B cell (primary cell): Measurements from ENCODE around the gene HSPBAP1. TPM values are rescaled to one million over a fixed set of nuclear protein-coding genes. Genes with fewer than 3 reads are reported as not detected.

ENCODE experiments used
- ATAC-seq: fragments of 200-7000 bp; cut with Tn5 transposase; one replicate; pipeline ENCODE4 v1.10.0; 2021; ENCODE audit warnings: low read depth, mild to moderate bottlenecking, moderate number of reproducible peaks, moderate library complexity
- CTCF ChIA-PET: fragments of 350-600 bp; sonication (Branson Sonifier 250); formaldehyde crosslinking; loops from one replicate; lab custom pipeline; 2021; ENCODE audit warnings: antibody characterized with exemption, inconsistent platforms; lab: Charles Lee
- POLR2A ChIA-PET: fragments of 350-600 bp; sonication (Branson Sonifier 250); formaldehyde crosslinking; loops from one replicate; lab custom pipeline; 2021; ENCODE audit warnings: antibody characterized with exemption; lab: Charles Lee
- DNase-seq: peaks from one replicate; pipeline ENCODE4 v3.0.0; 2013
- H2AFZ ChIP-seq: 2 replicates; pipeline ENCODE4 v1.6.1; 2012; ENCODE audit warnings: mild to moderate bottlenecking, low read depth, low read length; ENCODE audit not compliant: insufficient read depth, poor library complexity, severe bottlenecking
- H3K27ac ChIP-seq, 2 donors: 1 replicate in 1 of 2; 2 replicates in 1 of 2; pipeline ENCODE4 v1.5.1; 2012 to 2013; ENCODE audit warnings: low read length in 2 of 2, mild to moderate bottlenecking in 2 of 2, moderate library complexity in 1 of 2
- H3K27me3 ChIP-seq, 4 experiments: fragments of 200-600 bp in 1 of 4; sonication (generic) in 1 of 4; replicated peaks in 1 of 4; 1 replicate in 2 of 4; 2 replicates in 2 of 4; pipeline versions ENCODE4 v1.6.1 to v1.7.0; 2013 to 2016; ENCODE audit warnings: low read length in 3 of 4, mild to moderate bottlenecking in 2 of 4, mixed read lengths in 1 of 4, moderate library complexity in 1 of 4; ENCODE audit not compliant: insufficient read depth in 4 of 4, control insufficient read depth in 3 of 4; ENCODE audit errors: control extremely low read depth in 1 of 4
- H3K36me3 ChIP-seq, 2 experiments: replicated peaks in 1 of 2; 1 replicate in 1 of 2; 2 replicates in 1 of 2; pipeline versions ENCODE4 v1.6.1 to v1.7.1; 2013; ENCODE audit warnings: low read length in 1 of 2; ENCODE audit not compliant: insufficient read depth in 2 of 2, control insufficient read depth in 1 of 2; ENCODE audit errors: control extremely low read depth in 1 of 2, extremely low read depth in 1 of 2
- H3K4me1 ChIP-seq, 2 donors: fragments of 200-600 bp in 1 of 2; sonication (generic) in 1 of 2; 1 replicate in 1 of 2; 2 replicates in 1 of 2; pipeline versions ENCODE4 v1.5.1 to v1.6.1; 2013 to 2017; ENCODE audit warnings: low read length in 2 of 2; ENCODE audit not compliant: control insufficient read depth in 2 of 2, insufficient read depth in 2 of 2
- H3K4me2 ChIP-seq: replicated peaks from 2 replicates; pipeline ENCODE3; 2012; ENCODE audit warnings: mild to moderate bottlenecking, low read depth, low read length; ENCODE audit not compliant: poor library complexity, severe bottlenecking
- H3K4me3 ChIP-seq, 5 experiments: fragments of 200-600 bp in 1 of 5; sonication (generic) in 1 of 5; 1 replicate in 3 of 5; 2 replicates in 2 of 5; pipeline versions ENCODE4 v1.5.1 to v1.7.0; 2011 to 2016; ENCODE audit warnings: low read length in 4 of 5, mild to moderate bottlenecking in 4 of 5, low read depth in 2 of 5, control low read depth in 1 of 5, moderate library complexity in 1 of 5; ENCODE audit not compliant: insufficient read depth in 1 of 5; ENCODE audit errors: control extremely low read depth in 1 of 5, extremely low read depth in 1 of 5
- H3K79me2 ChIP-seq: fragments of 200-600 bp; sonication (generic); one replicate; pipeline ENCODE4 v1.6.0; 2016; ENCODE audit warnings: low read length; ENCODE audit not compliant: control insufficient read depth, insufficient read depth
- H3K9ac ChIP-seq: fragments of 200-600 bp; sonication (generic); 2 replicates; pipeline ENCODE4 v1.6.1; 2017; ENCODE audit warnings: mild to moderate bottlenecking, low read length, moderate library complexity
- H3K9me3 ChIP-seq, 3 donors: one replicate each; pipeline versions ENCODE4 v1.6.1 to v1.7.1; 2013; ENCODE audit warnings: low read length in 2 of 3; ENCODE audit not compliant: control insufficient read depth in 2 of 3, insufficient read depth in 1 of 3; ENCODE audit errors: control extremely low read depth in 1 of 3
- H4K20me1 ChIP-seq: 2 replicates; pipeline ENCODE4 v1.6.0; 2012; ENCODE audit warnings: mild to moderate bottlenecking, low read length; ENCODE audit not compliant: insufficient read depth, control insufficient read depth, poor library complexity, severe bottlenecking
- H3K27ac Mint-ChIP-seq: one replicate; pipeline ENCODE4 v1.8.0; 2021; ENCODE audit warnings: mixed read lengths
- H3K27me3 Mint-ChIP-seq: one replicate; pipeline ENCODE4 v1.8.0; 2021; ENCODE audit warnings: mixed read lengths
- H3K4me1 Mint-ChIP-seq: one replicate; pipeline ENCODE4 v1.8.0; 2021; ENCODE audit warnings: mixed read lengths
- H3K4me3 Mint-ChIP-seq: one replicate; pipeline ENCODE4 v1.8.0; 2021; ENCODE audit warnings: mixed read lengths
- H3K9me3 Mint-ChIP-seq: one replicate; pipeline ENCODE4 v1.8.0; 2022; ENCODE audit warnings: mixed read lengths; ENCODE audit not compliant: insufficient read depth
- EZH2 ChIP-seq: IDR thresholded peaks from 2 replicates; pipeline ENCODE4 v1.6.1; 2012; ENCODE audit warnings: borderline replicate concordance, low read depth, mild to moderate bottlenecking, moderate library complexity, low read length; ENCODE audit not compliant: insufficient read depth, poor library complexity, severe bottlenecking
- WGBS: methylation state at CpG from one replicate; pipeline ENCODE4 v1.1.5; 2013; ENCODE audit warnings: missing lambda C conversion rate; ENCODE audit not compliant: insufficient coverage; 5-methylcytosine and 5-hydroxymethylcytosine counted together
- intact Hi-C: fragments of 100-400 bp; cut with micrococcal nuclease; formaldehyde crosslinking; loops from one replicate; pipeline ENCODE4 v1.10.0; 2022
- polyA plus RNA-seq: library from polyadenylated mRNA; depleted of rRNA; stranded (reverse); fragments of >200 nt; gene quantifications from 2 replicates; pipeline ENCODE4 v1.2.3, GENCODE V29; 2012
- total RNA-seq, 2 donors: library from RNA; stranded (reverse); fragments of 120-200 nt in 1 of 2; gene quantifications; 1 replicate in 1 of 2; 2 replicates in 1 of 2; pipeline versions ENCODE4 v1.2.3 to v1.2.4, GENCODE V29; 2013 to 2022
- TF ChIP-seq, protein P1 (sequence below): fragments of 200-600 bp; IDR thresholded peaks from one replicate; pipeline ENCODE4 v1.8.0; 2022; ENCODE audit warnings: antibody characterized with exemption, mild to moderate bottlenecking

HSPBAP1 gene
- total and polyA plus RNA-seq, 2 donors (not counting 1 experiment from before 2014, with no cell fraction given) = 23.0 to 49.6 TPM

DNA sequence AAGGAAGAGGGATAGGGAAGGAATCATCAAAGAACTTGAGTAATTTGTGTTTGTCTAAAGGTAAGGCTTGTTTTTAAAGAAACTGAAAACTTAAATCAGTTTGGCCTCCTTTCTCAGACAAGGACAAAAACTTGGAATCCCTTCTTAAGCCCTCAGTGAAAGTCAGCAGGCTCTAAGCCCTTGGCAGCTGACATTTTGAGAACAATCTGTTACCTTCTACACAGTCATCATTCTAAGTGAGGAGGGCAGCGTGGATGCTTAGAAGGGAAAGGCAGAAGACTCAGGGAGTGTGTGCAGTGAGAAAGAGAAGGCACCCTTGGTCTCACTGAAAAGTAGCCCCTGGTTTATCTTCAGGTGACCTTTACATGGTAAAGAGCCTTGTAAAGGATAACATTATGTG lies 10.8 kb downstream of the HSPBAP1 start:
- ChIA-PET POLR2A (no interaction called here), CTCF (interaction anchor here (1.6 kb wide), 1 partner anchor 245 kb away, joined by 3 read pairs; the partner anchor contains the start of gene SEMA5B)
- H3K4me1 Mint-ChIP-seq = peaks cover 5% of the 10 kb centered on the region
- Histone ChIP-seq H3K4me3 (no peak overlapping the region), H3K79me2 (peaks cover 3% of the 10 kb centered on the region), H3K36me3 (peaks cover 1 to 8% of the 10 kb centered on the region in 2 experiments), H3K27ac (no peak overlapping the region), H3K9ac (no peak overlapping the region), H3K4me1 (no peaks in the 10 kb centered on the region), H2AFZ (no peak overlapping the region), H3K9me3 (no peaks in the 10 kb centered on the region), H3K27me3 (no peaks in the 10 kb centered on the region), H3K4me2 (no peak overlapping the region), H4K20me1 (no peaks in the 10 kb centered on the region)
- no peak for TF ChIP-seq EZH2
- TF ChIP-seq, protein P1, sequence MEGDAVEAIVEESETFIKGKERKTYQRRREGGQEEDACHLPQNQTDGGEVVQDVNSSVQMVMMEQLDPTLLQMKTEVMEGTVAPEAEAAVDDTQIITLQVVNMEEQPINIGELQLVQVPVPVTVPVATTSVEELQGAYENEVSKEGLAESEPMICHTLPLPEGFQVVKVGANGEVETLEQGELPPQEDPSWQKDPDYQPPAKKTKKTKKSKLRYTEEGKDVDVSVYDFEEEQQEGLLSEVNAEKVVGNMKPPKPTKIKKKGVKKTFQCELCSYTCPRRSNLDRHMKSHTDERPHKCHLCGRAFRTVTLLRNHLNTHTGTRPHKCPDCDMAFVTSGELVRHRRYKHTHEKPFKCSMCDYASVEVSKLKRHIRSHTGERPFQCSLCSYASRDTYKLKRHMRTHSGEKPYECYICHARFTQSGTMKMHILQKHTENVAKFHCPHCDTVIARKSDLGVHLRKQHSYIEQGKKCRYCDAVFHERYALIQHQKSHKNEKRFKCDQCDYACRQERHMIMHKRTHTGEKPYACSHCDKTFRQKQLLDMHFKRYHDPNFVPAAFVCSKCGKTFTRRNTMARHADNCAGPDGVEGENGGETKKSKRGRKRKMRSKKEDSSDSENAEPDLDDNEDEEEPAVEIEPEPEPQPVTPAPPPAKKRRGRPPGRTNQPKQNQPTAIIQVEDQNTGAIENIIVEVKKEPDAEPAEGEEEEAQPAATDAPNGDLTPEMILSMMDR = no peak
- ATAC-seq = no peak
- no peaks in the 10 kb centered on the region for H3K27me3 Mint-ChIP-seq
- H3K9me3 Mint-ChIP-seq = no peaks in the 10 kb centered on the region
- H3K27ac Mint-ChIP-seq = no peak overlapping the region
- WGBS = no CpG with 5 or more reads among the region's 1 CpG
- no peak overlapping the region for H3K4me3 Mint-ChIP-seq
- intact Hi-C loops = no loop called here
- DNase-seq = no peak

DNA sequence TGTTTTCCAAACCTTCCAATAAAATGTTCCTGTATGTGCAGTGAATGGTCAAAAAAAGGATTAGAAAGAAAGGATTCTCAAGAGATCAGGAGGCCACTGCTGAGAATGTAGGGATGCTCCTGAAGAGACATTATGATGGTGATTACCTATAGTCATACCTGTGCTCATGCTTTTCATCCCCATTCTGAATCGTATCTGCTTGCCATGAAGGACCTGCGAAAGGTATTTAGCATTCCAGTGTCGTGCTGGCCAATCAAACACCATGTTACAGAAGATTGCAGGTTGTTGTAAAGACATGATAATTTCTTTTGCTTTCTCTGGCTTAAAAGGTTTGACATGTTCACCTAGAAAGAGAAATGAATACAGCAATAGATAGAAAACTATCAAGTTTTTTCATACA lies 16.1 kb downstream of the HSPBAP1 start:
- Histone ChIP-seq H4K20me1 (no peaks in the 10 kb centered on the region), H3K4me1 (peaks cover 5 to 9% of the 10 kb centered on the region in 2 donors), H3K27ac (no peak overlapping the region), H3K79me2 (peaks cover 3% of the 10 kb centered on the region), H3K9me3 (no peaks in the 10 kb centered on the region), H3K27me3 (no peaks in the 10 kb centered on the region), H3K4me2 (no peak overlapping the region), H3K36me3 (peaks cover 0 to 2% of the 10 kb centered on the region in 2 experiments), H3K4me3 (no peak overlapping the region), H2AFZ (no peak overlapping the region), H3K9ac (no peak overlapping the region)
- DNase-seq = no peak
- Mint-ChIP-seq H3K4me3 (no peak overlapping the region), H3K9me3 (no peaks in the 10 kb centered on the region), H3K27ac (no peak overlapping the region), H3K4me1 (peaks cover 16% of the 10 kb centered on the region), H3K27me3 (no peaks in the 10 kb centered on the region)
- 80% methylated on average over 1 of the region's 3 CpGs for WGBS
- POLR2A ChIA-PET = no interaction called here
- ATAC-seq = no peak
- intact Hi-C loops = no loop called here
- CTCF ChIA-PET = no interaction called here
- TF ChIP-seq, protein P1 = no peak
- no peak for TF ChIP-seq EZH2
